Measurements from ENCODE around the gene AKAP8L.
"Not testable (repeated sequence)": the region's sequence is repeated elsewhere in the genome, so short reads cannot be mapped to it uniquely, and the experiment has no call there.

Gene AKAP8L

DNA sequence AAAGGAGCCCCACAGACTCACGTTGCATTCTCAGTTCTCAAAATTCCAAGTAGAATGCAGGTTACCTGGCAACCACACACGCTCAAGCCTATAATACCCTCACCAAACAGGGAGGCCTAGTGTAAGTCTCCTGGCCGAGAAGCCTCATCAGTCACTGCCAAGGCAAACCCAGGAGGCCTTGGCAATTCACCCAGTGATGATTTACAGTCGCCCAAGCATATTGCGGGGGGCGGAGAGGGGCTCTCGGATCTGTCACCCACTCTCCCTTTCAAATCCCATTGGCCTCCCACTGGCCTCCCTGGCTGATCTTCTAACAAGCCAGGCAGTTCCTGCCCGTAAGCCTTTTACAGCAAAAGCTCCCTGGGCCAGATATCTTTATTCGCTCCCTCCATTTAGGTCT, 1.1 kb downstream of the AKAP8L start:
- peak; percentile 5 for DNase-seq

DNA sequence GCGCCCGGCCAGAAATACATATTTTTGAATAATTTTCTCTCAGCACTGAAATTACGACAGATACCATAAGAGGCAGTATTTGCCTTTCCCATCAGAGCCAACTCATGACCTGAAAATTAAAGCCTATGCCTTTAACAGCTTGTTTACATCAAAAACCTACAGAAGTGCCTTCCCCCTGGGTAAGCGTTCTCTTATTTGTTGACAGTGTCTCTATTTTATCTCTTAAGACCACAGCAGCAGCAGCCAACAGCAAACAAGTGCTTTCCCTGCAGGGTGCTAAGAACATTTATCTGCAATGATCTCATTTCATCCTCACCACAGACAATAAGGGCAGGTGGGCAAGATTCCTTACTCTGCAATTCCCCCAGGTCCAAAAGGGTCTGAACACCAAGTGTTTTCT, 6.0 kb downstream of the AKAP8L start:
- no peak for DNase-seq

GRCh38 chr19:15411351-15411750, 7.4 kb downstream of the AKAP8L start:
- not testable (repeated sequence) for DNase-seq

DNA sequence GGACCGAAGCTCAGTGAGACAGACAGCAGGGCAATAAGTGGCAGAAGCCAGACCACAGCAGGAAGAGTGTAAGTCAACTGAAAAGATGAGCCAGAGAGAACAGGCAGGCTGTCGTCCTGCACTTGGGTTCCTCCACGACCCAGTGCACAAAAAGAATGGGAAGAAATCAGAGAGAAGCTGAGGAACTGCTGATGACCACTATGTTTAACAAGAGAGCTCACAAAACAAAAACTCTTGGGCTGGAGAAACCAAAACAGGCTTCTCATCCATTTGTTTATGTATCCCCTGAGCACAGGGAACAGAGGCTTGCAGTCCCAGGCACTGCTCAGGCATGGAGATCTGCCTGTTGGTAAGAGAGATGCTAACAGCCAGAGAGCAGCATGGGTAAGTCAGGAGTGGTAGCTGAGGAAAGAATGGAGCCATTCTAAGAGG, 14.0 kb downstream of the AKAP8L start:
- DNase-seq = no peak

GRCh38 chr19:15404097-15404779, 14.6 kb downstream of the AKAP8L start:
- DNase-seq = no peak

DNA sequence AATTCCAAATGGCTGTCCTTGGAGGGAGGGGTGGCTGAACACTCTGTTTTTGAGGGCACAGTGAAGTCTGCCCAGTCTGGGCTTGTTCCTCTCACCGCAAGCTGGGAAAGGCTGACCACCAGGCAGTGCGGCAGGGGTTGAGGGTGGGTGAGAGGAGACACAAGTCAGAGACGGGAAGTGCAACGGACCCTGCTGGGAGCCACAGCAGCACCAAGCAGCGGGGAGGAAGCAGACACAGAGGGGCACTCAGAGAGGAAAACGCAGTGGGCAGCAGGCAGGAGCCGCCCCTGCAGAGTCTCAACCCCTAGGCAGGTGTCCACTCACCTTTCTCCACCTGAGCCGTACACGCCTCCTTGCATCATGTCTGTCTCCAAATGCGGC, 15.6 kb downstream of the AKAP8L start:
- no peak for DNase-seq

DNA sequence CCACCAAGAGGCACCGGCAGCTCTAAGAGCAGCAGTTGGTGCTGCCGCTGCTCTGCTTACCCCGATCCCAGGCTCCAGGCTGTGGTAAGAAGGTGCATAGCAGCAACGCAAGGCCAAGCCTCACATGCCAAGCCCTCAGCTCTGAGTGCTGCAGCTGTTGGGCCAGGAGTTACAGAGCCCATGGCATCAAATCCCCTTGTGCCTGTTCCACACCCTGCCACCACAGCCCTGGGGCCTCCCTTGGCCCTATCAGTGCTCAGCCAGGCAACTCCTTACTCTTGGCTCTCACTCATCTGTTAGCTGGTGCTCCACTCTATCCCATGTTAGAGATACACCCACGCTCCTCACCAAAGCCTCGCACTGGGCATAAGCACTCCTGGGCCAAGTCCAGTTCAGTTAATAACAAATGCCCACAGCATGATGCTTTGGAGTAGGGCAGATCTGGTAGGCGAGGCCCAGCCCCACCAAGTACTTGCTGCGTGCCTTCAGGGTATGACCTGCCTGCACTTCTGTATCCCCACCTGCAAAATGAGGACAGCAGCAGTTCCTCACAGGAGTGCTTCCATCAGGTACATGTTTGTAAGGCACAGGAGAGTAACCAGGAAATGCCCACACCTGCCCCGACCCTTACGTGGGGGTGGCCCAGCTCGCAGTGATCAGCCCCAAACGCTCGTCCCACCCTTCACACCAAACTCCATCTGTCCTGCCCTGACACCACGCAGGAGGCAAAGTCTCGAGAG, 16.2 kb downstream of the AKAP8L start:
- DNase-seq = no peak

DNA sequence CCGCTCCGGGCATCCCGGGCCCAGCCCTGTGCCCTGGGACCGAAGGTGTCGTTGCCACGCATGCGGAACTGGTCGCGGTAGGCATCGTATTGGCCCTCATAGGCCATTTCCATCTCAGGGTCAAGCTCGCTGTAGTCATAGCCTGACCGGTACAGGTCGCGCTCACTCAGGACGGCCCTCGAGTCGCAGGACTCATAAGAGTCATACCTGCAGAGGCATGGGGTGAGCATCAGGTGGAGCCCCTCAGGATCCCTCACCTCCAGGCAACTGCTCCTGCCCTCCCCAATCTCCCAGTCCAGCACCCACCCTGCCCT, 17.4 kb downstream of the AKAP8L start:
- DNase-seq = no peak

- DNase-seq = no peak
Observed at GRCh38 chr19:15400521-15401396, 18.0 kb downstream of the AKAP8L start.

DNA sequence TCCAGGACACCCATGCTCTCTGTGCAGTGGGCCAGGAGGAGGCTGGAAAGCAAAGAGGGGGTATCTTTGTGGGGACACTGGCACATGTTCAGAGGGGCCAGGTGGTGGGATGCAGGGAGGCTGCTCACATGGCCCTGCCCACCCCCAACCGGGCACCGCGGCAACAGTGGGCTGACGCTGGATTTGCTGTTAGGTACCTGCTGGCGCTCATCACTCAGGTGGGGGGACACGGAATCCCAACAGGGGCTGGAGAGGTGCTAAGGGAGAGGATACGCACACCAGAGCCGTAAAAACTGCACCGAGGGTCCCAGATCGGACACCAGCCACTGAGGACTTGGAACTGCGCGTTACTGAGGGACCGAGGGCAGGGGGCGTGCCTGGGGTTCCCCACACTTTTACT, 19.2 kb downstream of the AKAP8L start:
- no peak for DNase-seq

DNA sequence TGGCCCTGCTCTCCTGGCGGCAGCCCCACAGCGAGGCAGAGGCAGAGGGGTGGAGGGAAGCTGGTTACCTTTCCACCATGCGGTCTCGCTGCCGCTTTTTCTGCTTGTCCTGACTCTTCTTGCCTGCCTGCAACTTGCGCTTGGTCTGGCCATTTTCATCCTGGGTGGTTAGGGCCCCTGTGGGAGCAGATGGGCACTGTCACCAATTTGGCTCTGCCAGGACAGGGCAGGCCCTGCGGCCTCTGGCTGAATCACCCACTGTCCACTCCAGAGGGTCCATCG, 19.6 kb downstream of the AKAP8L start:
- no peak for DNase-seq

DNA sequence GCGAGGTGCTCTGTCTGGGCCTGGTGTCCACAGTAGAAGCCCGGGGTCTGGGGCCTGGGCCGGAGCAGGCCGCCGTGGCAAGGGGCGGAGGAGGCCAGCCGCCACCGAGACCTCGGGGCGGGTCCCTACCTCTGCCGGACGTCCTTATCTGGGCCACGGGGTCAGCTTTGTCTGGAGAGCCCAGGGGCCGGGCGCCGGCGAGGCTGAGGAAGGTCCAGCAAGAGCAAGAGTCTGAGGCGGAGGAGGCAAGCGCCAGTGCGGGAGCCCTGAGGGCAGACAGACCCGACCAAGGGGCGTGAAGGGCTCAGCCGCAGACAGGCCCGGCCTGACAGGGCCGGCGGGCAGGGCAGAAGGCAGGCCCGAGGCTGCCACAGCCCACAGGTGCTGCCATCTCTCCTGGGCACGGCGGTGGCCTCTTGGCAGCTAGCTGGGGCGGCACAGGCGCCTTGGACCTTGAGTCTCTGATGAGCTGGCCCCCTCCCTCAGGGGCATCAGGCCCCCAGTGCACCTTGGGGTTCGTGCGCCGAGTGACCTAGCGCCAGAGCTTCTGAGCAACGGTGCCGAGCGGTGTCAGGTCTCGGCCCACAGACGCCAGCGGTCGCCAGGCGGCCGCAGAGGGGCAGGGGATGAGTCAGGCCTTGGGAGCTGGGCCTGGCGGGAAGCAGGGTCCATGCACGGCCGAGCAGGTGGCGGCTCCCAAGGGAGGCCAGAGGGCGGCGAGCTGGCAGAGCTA, 20.1 kb downstream of the AKAP8L start:
- no peak for DNase-seq

GRCh38 chr19:15397782-15398181, 21.0 kb downstream of the AKAP8L start:
- DNase-seq = no peak

- DNase-seq = no peak
Observed at GRCh38 chr19:15397236-15397635, 21.6 kb downstream of the AKAP8L start.

- DNase-seq = no peak
Observed at GRCh38 chr19:15396436-15396835, 22.4 kb downstream of the AKAP8L start.

DNA sequence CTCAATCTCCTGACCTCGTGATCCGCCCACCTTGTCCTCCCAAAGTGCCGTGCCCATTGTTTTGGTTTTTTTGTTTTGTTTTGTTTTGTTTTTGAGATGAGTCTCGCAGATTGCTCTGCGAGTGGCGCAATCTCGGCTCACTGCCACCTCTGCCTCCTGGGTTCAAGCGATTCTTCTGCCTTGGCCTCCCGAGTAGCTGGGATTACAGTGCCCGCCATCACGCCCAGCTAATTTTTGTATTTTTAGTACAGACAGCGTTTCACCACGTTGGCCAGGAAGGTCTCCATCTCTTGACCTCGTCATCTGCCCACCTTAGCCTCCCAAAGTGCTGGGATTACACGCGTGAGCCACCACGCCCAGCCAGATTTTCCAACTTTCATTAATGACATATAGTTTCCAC, 23.5 kb downstream of the AKAP8L start:
- DNase-seq = not testable (repeated sequence)

- no peak for DNase-seq
Observed at GRCh38 chr19:15394426-15394825, 24.4 kb downstream of the AKAP8L start.

- no peak for DNase-seq
Observed at GRCh38 chr19:15393963-15394362, 24.8 kb downstream of the AKAP8L start.

GRCh38 chr19:15390814-15391213, 28.0 kb downstream of the AKAP8L start:
- DNase-seq = no peak

GRCh38 chr19:15381864-15382263, 36.9 kb downstream of the AKAP8L start:
- no peak for DNase-seq

DNA sequence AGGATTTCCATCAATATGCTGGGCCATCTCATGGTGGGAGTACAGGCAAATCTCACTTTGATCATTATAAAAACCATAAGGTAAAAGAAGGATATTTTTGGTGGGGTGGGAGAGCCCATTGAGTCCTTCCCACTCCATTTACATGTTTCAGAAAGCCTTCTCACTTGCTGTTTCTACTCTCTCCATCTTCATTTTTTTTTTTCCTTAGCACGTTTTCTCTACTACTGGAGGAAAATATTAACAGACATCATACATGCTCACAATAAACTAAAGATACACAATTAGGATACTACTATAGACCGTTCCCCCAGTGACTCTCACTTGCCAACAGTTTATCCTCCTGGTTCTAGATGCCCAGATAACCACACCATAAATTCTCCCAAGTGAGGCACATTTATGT, 37.4 kb downstream of the AKAP8L start:
- DNase-seq = no peak

GRCh38 chr19:15379999-15380647, 38.7 kb downstream of the AKAP8L start:
- no peak for DNase-seq
